WTC11 (cell line): ENCODE measurements around the gene AADACL4.

ENCODE experiments used
- FOXK1 ChIP-seq: sonication (generic); formaldehyde crosslinking; IDR thresholded peaks from 2 replicates; pipeline ENCODE4 v1.8.0; 2022; ENCODE audit warnings: mild to moderate bottlenecking, moderate library complexity, missing genetic modification reagents
- GABPB1 ChIP-seq: sonication (generic); formaldehyde crosslinking; IDR thresholded peaks from 2 replicates; pipeline ENCODE4 v1.8.1; 2023; ENCODE audit warnings: mild to moderate bottlenecking, missing genetic modification reagents
- MXD4 ChIP-seq: fragments of 250-450 bp; sonication (Bioruptor Pico); IDR thresholded peaks from 2 replicates; pipeline ENCODE4 v1.8.0; 2021; ENCODE audit warnings: mild to moderate bottlenecking, moderate library complexity, borderline replicate concordance
- SP1 ChIP-seq: sonication (generic); formaldehyde crosslinking; conservative IDR thresholded peaks from 2 replicates; pipeline ENCODE4 v1.8.1; 2022; ENCODE audit warnings: missing genetic modification reagents
- ZBTB21 ChIP-seq: sonication (generic); formaldehyde crosslinking; IDR thresholded peaks from 2 replicates; pipeline ENCODE4 v1.8.1; 2023; ENCODE audit warnings: mild to moderate bottlenecking, missing genetic modification reagents, borderline replicate concordance
- ZNF121 ChIP-seq: sonication (generic); formaldehyde crosslinking; IDR thresholded peaks from 2 replicates; pipeline ENCODE4 v1.8.0; 2023; ENCODE audit warnings: missing genetic modification reagents
- ZNF219 ChIP-seq: sonication (generic); formaldehyde crosslinking; IDR thresholded peaks from 2 replicates; pipeline ENCODE4 v1.8.0; 2023; ENCODE audit warnings: missing genetic modification reagents, mild to moderate bottlenecking, borderline replicate concordance
- ZNF263 ChIP-seq: sonication (generic); formaldehyde crosslinking; IDR thresholded peaks from 2 replicates; pipeline ENCODE4 v1.8.1; 2022; ENCODE audit warnings: low read depth, mild to moderate bottlenecking, moderate library complexity, missing genetic modification reagents
- TF ChIP-seq, protein P1 (sequence below): fragments of 200-600 bp; IDR thresholded peaks from 2 replicates; pipeline ENCODE4 v1.8.0; 2022; ENCODE audit warnings: antibody characterized with exemption
- TF ChIP-seq, protein P2 (sequence below): sonication (generic); formaldehyde crosslinking; IDR thresholded peaks from 2 replicates; pipeline ENCODE4 v1.8.0; 2022; ENCODE audit warnings: mild to moderate bottlenecking, missing genetic modification reagents
- TF ChIP-seq, protein P3 (sequence below): sonication (generic); formaldehyde crosslinking; IDR thresholded peaks from 2 replicates; pipeline ENCODE4 v1.8.0; 2022; ENCODE audit warnings: mild to moderate bottlenecking, missing genetic modification reagents
- TF ChIP-seq, protein P4 (sequence below): sonication (generic); formaldehyde crosslinking; conservative IDR thresholded peaks from 2 replicates; pipeline ENCODE4 v1.8.1; 2022; ENCODE audit warnings: mild to moderate bottlenecking, missing genetic modification reagents
- TF ChIP-seq, protein P5 (sequence below): sonication (generic); formaldehyde crosslinking; IDR thresholded peaks from 2 replicates; pipeline ENCODE4 v1.8.1; 2022; ENCODE audit warnings: mild to moderate bottlenecking, missing genetic modification reagents, moderate library complexity, borderline replicate concordance

DNA sequence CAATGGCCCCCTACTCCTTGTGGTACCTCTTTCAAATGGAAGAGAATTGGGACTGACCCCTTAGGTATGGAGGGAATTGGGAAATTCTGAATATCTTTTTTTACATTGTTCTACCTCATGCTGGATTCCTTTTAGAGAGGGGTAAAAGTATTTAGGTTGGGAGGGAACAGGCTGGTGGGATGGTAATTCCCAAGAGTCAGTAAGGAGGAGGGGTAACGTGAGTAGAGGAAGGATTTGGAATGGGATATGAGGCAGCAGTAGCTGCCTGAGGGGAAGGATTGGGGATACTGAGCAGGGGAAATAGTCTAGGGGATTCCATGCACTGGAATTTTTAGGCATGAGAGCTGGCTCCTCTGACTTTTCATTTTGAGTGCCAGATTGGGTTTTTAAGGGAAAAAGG lies 68.2 kb downstream of the AADACL4 start:
- TF ChIP-seq ZBTB21 (CRISPR knock-in tag), result no peak
- no peak for TF ChIP-seq ZNF121 (CRISPR knock-in tag)
- TF ChIP-seq FOXK1 (CRISPR knock-in tag), result no peak
- TF ChIP-seq, protein P1, sequence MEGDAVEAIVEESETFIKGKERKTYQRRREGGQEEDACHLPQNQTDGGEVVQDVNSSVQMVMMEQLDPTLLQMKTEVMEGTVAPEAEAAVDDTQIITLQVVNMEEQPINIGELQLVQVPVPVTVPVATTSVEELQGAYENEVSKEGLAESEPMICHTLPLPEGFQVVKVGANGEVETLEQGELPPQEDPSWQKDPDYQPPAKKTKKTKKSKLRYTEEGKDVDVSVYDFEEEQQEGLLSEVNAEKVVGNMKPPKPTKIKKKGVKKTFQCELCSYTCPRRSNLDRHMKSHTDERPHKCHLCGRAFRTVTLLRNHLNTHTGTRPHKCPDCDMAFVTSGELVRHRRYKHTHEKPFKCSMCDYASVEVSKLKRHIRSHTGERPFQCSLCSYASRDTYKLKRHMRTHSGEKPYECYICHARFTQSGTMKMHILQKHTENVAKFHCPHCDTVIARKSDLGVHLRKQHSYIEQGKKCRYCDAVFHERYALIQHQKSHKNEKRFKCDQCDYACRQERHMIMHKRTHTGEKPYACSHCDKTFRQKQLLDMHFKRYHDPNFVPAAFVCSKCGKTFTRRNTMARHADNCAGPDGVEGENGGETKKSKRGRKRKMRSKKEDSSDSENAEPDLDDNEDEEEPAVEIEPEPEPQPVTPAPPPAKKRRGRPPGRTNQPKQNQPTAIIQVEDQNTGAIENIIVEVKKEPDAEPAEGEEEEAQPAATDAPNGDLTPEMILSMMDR, result no peak
- TF ChIP-seq SP1, result no peak
- no peak for TF ChIP-seq ZNF263 (CRISPR knock-in tag)
- no peak for TF ChIP-seq GABPB1
- no peak for TF ChIP-seq MXD4
- TF ChIP-seq, protein P2, sequence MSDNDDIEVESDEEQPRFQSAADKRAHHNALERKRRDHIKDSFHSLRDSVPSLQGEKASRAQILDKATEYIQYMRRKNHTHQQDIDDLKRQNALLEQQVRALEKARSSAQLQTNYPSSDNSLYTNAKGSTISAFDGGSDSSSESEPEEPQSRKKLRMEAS (CRISPR knock-in tag), result no peak
- TF ChIP-seq, protein P3, sequence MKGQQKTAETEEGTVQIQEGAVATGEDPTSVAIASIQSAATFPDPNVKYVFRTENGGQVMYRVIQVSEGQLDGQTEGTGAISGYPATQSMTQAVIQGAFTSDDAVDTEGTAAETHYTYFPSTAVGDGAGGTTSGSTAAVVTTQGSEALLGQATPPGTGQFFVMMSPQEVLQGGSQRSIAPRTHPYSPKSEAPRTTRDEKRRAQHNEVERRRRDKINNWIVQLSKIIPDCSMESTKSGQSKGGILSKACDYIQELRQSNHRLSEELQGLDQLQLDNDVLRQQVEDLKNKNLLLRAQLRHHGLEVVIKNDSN, result no peak
- TF ChIP-seq, protein P4, sequence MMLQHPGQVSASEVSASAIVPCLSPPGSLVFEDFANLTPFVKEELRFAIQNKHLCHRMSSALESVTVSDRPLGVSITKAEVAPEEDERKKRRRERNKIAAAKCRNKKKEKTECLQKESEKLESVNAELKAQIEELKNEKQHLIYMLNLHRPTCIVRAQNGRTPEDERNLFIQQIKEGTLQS (CRISPR knock-in tag), result no peak
- TF ChIP-seq, protein P5, sequence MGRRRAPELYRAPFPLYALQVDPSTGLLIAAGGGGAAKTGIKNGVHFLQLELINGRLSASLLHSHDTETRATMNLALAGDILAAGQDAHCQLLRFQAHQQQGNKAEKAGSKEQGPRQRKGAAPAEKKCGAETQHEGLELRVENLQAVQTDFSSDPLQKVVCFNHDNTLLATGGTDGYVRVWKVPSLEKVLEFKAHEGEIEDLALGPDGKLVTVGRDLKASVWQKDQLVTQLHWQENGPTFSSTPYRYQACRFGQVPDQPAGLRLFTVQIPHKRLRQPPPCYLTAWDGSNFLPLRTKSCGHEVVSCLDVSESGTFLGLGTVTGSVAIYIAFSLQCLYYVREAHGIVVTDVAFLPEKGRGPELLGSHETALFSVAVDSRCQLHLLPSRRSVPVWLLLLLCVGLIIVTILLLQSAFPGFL (CRISPR knock-in tag), result no peak
- no peak for TF ChIP-seq ZNF219
